Effector memory CD8-positive, alpha-beta T cell (primary cell): ENCODE measurements around the gene KCNJ8.
A peak's percentile ranks its signal among the peaks of the same experiment; 100 is the strongest.
"Not testable (repeated sequence)": the region's sequence is repeated elsewhere in the genome, so short reads cannot be mapped to it uniquely, and the experiment has no call there.

Experiments used
- ATAC-seq: fragments of 150-1000 bp; cut with Tn5 transposase; replicated peaks from 2 replicates; pipeline ENCODE4 v1.10.0; 2021; ENCODE audit warnings: mild to moderate bottlenecking, moderate library complexity
- DNase-seq, 3 experiments: peaks; one replicate each; pipeline ENCODE4 v3.0.0; 2021
- H3K27ac Mint-ChIP-seq, 2 donors: one replicate each; pipeline ENCODE4 v1.8.0; 2022; ENCODE audit warnings: mild to moderate bottlenecking in 2 of 2, mixed read lengths in 2 of 2, moderate library complexity in 2 of 2
- H3K27me3 Mint-ChIP-seq, 2 donors: one replicate each; pipeline ENCODE4 v1.8.0; 2022; ENCODE audit warnings: mixed read lengths in 2 of 2
- H3K36me3 Mint-ChIP-seq: one replicate; pipeline ENCODE4 v1.8.0; 2022; ENCODE audit warnings: mild to moderate bottlenecking, moderate library complexity, mixed read lengths; ENCODE audit not compliant: insufficient read depth
- H3K4me1 Mint-ChIP-seq, 2 donors: one replicate each; pipeline ENCODE4 v1.8.0; 2022; ENCODE audit warnings: low read depth in 2 of 2, mixed read lengths in 2 of 2
- H3K4me3 Mint-ChIP-seq, 2 donors: one replicate each; pipeline ENCODE4 v1.8.0; 2022; ENCODE audit warnings: mild to moderate bottlenecking in 2 of 2, mixed read lengths in 2 of 2, moderate library complexity in 2 of 2
- H3K9me3 Mint-ChIP-seq, 2 donors: one replicate each; pipeline ENCODE4 v1.8.0; 2022; ENCODE audit warnings: mixed read lengths in 2 of 2

Gene KCNJ8

DNA sequence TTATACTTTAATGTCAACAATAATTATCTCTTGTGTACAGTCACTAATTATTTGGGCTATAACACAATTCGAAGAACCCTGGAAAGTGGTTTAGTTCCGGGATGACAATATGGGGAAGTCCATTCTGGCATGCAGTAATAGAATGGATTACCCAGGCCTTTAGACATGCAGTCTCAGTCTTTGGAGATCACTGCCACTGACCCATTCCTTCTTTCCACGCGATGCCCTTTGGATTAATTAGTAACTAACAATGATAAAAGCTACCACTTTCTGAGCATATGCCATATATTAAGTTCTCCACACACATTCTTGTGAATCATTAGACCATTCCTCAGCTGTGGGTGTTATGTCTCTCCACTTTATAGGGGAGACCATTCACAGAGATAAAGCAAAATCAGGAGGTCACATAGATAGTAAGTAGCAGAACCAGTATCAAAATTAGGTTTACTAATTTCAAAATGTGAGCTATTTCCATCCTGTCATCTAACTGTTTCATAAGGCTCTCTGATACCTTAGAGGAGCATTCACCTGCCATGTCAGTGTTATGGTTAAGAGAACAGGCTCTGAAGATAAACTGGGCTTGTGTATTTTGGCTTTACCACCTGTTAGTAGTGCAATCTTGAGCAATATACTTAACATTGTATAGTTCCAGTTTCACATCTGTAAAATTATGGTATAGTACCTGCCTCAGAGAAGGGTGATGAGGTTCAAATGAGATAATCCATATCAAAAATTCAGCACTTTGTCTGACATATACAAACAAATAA, 27.2 kb upstream of the KCNJ8 start:
- Mint-ChIP-seq H3K36me3 (no peaks in the 10 kb centered on the region), H3K9me3 (no peaks in the 10 kb centered on the region), H3K4me3 (no peak overlapping the region), H3K4me1 (no peaks in the 10 kb centered on the region), H3K27ac (no peak overlapping the region), H3K27me3 (no peaks in the 10 kb centered on the region)
- DNase-seq (no peak), ATAC-seq (no peak)

DNA sequence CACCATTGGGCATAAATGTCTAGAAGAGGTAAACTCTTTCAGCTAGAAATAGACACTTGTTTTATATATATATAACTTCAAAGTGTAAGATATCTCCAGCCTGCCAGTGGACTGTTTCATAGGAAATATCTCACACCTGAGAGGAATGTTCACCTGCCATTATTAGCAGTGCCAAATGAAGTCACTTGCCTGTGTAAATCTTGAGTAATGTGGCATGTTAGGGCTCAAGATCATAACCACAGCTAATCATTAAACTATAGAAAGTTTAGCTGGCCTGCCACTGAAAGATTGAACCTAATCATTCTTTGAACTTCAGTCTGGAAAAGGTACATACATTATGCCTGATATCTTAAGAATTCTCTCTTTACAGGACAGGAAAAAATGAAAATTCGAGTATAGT, 25.5 kb upstream of the KCNJ8 start:
- Mint-ChIP-seq H3K4me3 (no peak overlapping the region), H3K36me3 (no peaks in the 10 kb centered on the region), H3K4me1 (no peaks in the 10 kb centered on the region), H3K9me3 (peaks cover 0 to 3% of the 10 kb centered on the region in 2 donors), H3K27me3 (peaks cover 0 to 9% of the 10 kb centered on the region in 2 donors), H3K27ac (no peak overlapping the region)
- ATAC-seq = no peak
- DNase-seq = no peak

DNA sequence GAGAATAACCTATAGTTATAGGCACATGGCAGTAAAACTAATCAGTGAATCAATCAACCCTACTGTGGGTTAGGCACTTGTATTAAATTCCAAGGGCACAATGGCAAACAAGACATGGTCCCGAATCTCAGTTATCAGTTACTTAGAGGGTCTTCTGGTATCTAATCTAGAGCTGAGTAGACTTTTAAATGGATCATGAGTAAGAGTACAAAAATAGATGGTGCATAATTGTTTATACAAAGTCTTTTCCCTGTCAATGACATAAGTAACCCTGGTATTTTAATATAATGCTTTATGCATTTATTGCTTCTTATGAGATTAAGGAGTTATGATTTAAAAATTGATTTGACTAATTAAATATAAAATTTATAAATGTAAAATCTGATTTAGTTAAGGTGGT, 23.0 kb upstream of the KCNJ8 start:
- Mint-ChIP-seq H3K9me3 (peaks cover 3% of the 10 kb centered on the region in 2 donors), H3K27me3 (peaks cover 15 to 19% of the 10 kb centered on the region in 2 donors), H3K4me1 (no peaks in the 10 kb centered on the region), H3K27ac (no peak overlapping the region), H3K4me3 (no peak overlapping the region), H3K36me3 (no peaks in the 10 kb centered on the region)
- no peak for DNase-seq
- ATAC-seq = no peak

DNA sequence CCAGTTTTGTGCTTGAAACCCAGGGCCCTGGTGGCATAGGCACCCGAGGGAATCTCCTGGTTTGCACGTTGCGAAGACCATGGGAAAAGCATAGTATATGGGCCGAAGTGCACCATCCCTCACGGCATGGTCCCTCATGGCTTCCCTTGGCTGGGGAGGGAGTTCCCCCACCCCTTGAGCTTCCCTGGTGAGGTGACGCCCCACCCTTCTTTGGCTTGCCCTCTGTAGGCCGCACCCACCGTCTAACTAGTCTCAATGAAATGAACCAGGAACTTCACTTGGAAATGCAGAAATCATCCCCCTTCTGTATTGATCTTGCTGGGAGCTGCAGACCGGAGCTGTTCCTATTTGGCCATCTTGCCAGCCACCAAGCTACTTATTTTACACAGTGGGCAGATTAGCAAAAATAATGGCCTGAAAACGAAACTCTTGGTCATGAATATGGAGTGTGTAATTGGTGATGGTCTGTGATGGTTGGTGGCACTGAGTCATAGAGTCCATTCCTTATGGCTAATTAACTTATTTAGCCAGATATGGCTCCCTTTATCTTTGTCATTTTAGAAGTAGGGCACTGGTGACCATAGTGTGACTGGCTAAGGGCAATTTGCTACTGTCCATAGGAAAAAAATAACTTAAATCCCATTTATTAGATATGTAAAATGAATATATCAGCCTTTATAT, 21.3 kb upstream of the KCNJ8 start:
- no peak for DNase-seq
- no peaks in the 10 kb centered on the region for H3K4me1 Mint-ChIP-seq
- no peak overlapping the region for H3K4me3 Mint-ChIP-seq
- peaks cover 16 to 19% of the 10 kb centered on the region in 2 donors for H3K27me3 Mint-ChIP-seq
- H3K9me3 Mint-ChIP-seq = peaks cover 3 to 7% of the 10 kb centered on the region in 2 donors
- no peak for ATAC-seq
- H3K27ac Mint-ChIP-seq = no peak overlapping the region
- no peaks in the 10 kb centered on the region for H3K36me3 Mint-ChIP-seq

DNA sequence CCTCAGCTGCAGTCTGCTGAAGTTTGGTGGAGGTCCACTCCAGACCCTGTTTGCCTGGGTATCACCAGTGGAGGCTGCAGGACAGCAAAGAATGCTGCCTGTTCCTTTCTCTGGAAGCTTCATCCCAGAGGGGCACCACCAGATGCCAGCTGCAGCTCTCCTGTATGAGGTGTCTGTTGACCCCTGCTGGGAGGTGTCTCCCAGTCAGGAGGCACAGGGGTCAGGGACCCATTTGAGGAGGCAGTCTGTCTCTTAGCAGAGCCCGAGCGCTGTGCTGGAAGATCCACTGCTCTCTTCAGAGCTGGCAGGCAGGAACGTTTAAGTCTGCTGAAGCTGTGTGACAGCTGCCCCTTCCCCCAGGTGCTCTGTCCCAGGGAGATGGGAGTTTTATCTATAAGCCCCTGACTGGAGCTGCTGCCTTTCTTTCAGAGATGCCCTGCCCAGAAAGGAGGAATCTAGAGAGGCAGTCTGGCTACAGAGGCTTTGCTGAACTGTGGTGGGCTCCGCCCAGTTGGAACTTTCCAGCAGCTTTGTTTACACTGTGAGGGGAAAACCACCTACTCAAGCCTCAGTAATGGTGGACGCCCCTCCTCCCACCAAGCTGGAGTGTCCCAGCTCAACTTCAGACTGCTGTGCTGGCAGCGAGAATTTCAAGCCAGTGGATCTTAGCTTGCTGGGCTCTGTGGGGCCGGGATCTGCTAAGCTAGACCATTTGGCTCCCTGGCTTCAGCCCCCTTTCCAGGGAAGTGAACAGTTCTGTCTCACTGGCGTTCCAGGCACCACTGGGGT, 20.5 kb upstream of the KCNJ8 start:
- not testable (repeated sequence) for ATAC-seq, H3K4me3 Mint-ChIP-seq, H3K4me1 Mint-ChIP-seq, H3K27ac Mint-ChIP-seq, H3K36me3 Mint-ChIP-seq, DNase-seq, H3K9me3 Mint-ChIP-seq
- peaks cover 16 to 19% of the 10 kb centered on the region in 2 donors for H3K27me3 Mint-ChIP-seq

DNA sequence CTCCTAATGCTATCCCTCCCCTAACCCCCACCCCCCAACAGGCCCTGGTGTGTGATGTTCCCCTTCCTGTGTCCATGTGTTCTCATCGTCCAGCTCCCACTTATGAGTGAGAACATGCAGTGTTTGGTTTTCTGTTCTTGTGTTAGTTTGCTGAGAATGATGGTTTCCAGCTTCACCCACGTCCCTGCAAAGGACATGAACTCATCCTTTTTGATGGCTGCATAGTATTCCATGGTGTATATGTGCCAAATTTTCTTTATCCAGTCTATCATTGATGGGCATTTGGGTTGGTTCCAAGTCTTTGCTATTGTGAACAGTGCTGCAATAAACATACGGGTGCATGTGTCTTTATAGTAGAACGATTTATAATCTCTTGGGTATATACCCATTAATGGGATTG, 15.2 kb upstream of the KCNJ8 start:
- ATAC-seq, H3K36me3 Mint-ChIP-seq, H3K4me1 Mint-ChIP-seq, H3K27ac Mint-ChIP-seq, DNase-seq, H3K9me3 Mint-ChIP-seq, H3K4me3 Mint-ChIP-seq: not testable (repeated sequence)
- peaks cover 10 to 14% of the 10 kb centered on the region in 2 donors for H3K27me3 Mint-ChIP-seq

DNA sequence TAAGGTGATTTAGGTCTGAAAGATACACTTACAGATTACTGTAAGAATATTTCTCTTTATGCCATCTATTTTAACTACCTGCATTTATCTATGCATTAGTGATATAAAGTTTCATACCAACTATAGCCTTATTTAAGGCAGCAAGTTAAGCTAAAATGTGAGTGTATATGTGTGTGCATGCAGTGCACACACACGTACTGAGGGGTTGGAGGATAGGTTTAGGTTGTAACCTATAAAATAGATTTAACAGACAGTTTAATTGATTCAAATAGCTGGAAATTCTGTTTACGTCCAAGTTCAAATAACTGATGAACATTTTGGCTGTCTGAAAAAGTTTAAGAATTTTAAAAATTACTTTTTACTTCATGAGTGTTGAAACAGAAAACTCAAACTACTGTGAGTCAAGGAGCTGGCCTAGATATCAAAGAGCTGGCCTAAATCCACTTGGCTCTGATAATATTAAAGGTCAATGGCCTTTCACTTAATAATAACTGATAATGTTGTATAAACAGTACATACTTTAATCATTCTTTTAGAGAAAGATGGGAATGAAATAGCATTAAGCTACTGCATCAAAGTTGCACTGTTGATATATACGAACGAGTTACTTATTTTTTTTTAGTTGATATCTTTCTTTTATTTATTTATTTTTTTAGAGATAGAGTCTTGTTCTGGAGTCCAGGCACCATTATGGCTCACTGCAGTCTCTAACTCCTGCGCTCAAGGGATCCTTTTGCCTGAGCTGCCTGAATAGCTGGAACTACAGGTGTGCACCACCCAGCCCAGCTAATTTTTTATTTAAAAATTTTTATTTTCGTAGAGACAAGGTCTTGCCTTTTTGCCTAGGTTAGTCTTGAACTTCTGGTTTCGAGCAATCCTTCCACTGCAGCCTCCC, 13.8 kb upstream of the KCNJ8 start:
- peaks cover 4 to 7% of the 10 kb centered on the region in 2 donors for H3K27me3 Mint-ChIP-seq
- ATAC-seq (no peak), DNase-seq (no peak)
- H3K9me3 Mint-ChIP-seq = peaks cover 0 to 7% of the 10 kb centered on the region in 2 donors
- H3K4me1 Mint-ChIP-seq = no peaks in the 10 kb centered on the region
- H3K36me3 Mint-ChIP-seq = no peaks in the 10 kb centered on the region
- H3K4me3 Mint-ChIP-seq = no peak overlapping the region
- H3K27ac Mint-ChIP-seq = no peak overlapping the region

DNA sequence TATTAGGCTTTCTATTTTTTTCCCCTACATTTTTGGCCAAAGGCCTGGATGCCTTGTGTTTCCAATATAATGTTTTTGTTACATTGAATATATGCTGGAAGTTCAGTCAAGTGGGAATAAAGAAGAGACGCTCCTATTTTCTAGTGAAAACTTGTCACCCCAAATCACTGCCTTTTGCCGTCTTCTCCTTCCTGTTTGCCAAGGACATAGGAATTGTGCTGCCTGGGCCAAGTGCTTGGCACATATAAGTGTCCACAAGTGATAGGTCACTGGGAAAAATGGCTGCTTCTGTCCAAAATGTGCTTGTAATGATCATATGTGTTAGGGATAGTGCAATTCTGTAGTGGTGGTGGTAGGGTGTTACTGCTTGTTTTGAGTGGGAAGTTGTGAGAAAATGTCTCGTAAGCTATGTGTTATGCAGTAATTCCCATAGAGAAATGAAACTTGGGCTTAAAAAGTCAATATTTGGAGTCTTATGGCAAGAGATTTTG, 11.6 kb upstream of the KCNJ8 start:
- ATAC-seq (no peak), DNase-seq (no peak)
- Mint-ChIP-seq H3K36me3 (no peaks in the 10 kb centered on the region), H3K4me3 (no peak overlapping the region), H3K27me3 (no peaks in the 10 kb centered on the region), H3K27ac (no peak overlapping the region), H3K4me1 (no peaks in the 10 kb centered on the region), H3K9me3 (no peaks in the 10 kb centered on the region)

DNA sequence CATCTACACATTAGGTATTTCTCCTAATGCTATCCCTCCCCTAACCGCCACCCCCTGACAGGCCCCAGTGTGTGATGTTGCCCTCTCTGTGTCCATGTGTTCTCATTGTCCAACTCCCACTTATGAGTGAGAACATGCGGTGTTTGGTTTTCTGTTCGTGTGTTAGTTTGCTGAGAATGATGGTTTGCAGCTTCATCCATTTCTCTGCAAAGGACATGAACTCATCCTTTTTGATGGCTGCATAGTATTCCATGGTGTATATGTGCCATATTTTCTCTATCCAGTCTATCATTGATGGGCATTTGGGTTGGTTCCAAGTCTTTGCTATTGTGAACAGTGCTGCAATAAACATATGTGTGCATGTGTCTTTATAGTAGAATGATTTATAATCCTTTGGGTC, 8.2 kb upstream of the KCNJ8 start:
- H3K4me1 Mint-ChIP-seq, DNase-seq, H3K36me3 Mint-ChIP-seq, H3K9me3 Mint-ChIP-seq, H3K27ac Mint-ChIP-seq, H3K27me3 Mint-ChIP-seq, ATAC-seq, H3K4me3 Mint-ChIP-seq: not testable (repeated sequence)

DNA sequence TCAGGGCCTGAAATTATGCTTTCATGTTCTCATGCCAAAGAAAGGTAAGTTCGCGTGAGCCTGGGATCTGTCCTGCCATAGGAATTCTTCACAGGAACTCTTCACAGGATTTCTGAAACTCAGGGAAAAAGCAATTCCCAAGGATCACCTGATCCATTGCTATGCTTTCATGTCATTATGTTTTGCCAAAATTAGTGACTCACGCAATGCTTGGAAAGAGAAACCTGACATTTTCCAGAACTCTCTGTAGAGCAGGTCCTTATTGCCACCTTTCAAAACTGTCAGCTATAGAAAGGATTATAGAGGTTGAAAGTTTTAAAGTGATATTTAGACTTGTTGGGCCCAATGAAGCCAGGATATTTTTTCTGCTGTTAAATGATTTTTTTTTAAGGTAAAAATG, 6.3 kb upstream of the KCNJ8 start:
- Mint-ChIP-seq H3K4me1 (no peaks in the 10 kb centered on the region), H3K27ac (no peak overlapping the region), H3K9me3 (no peaks in the 10 kb centered on the region), H3K36me3 (no peaks in the 10 kb centered on the region), H3K4me3 (no peak overlapping the region), H3K27me3 (peaks cover 16 to 23% of the 10 kb centered on the region in 2 donors)
- no peak for DNase-seq
- no peak for ATAC-seq

DNA sequence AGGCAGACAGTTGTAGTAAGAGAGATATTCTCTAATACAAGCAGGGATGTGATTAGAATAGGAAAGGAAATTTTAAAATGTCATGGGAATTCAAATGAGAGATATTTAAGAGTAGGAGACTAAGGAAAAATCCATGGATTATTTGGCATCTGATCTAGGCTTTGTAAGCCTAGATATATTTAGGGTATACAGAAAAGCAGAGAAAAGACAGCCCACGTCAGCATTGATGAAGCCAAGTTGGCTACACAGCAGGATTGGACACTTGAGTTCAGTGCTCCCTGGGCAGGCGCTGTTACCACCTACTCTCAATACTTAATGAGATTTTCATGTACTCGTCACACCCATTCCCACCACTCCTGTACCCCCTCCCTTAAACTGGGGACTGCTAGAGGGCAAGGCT, 1.7 kb upstream of the KCNJ8 start:
- no peaks in the 10 kb centered on the region for H3K9me3 Mint-ChIP-seq
- no peaks in the 10 kb centered on the region for H3K36me3 Mint-ChIP-seq
- ATAC-seq (no peak), DNase-seq (no peak)
- H3K27me3 Mint-ChIP-seq = peaks cover 37 to 50% of the 10 kb centered on the region in 2 donors
- H3K27ac Mint-ChIP-seq = no peak overlapping the region
- H3K4me3 Mint-ChIP-seq = no peak overlapping the region
- peaks cover 0 to 2% of the 10 kb centered on the region in 2 donors for H3K4me1 Mint-ChIP-seq

DNA sequence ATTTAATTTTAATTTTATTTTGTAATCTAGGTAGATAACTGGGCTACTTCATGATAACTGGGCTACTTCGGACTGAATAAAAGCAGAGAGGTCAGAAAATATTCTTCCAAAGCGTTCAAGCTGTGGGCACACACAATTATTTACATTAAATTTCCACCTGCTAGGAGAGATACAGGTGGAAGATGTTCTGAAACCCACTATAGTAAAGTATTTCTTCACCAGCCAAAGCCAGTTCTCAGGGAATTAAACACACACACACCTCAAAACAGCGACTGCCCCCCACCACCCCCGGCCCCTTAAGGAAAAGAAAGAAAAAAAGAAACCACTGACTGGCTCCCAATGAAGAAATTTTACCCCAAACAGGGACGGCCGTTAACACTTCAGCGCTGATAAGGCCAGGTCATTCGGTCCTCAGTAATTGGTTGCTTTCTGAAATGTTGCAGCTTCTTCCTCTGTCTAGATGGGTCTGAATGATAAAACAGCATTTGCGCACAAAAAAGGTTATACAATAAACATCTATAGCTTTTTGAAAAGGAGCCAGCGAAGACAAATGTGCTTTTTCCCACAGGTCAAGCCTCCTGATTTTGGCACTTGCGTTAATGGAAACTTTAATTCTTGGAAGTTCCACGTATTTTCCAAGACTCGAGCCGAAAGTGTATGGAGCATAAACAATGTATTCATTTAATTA, 771 bp upstream of the KCNJ8 start:
- Mint-ChIP-seq H3K27me3 (peaks cover 37 to 57% of the 10 kb centered on the region in 2 donors), H3K9me3 (no peaks in the 10 kb centered on the region), H3K27ac (no peak overlapping the region), H3K36me3 (no peaks in the 10 kb centered on the region), H3K4me1 (peaks cover 0 to 2% of the 10 kb centered on the region in 2 donors), H3K4me3 (peak overlapping the region; percentile 38 to 40)
- DNase-seq (no peak), ATAC-seq (no peak)
